GM12892 (cell line): ENCODE data around the gene RPL35A.

Experiments used
- POLR2A ChIP-seq: IDR thresholded peaks from 2 replicates; pipeline ENCODE4 v1.6.1; 2011; ENCODE audit warnings: low read depth, low read length, control low read depth
- POLR2AphosphoS5 ChIP-seq: IDR thresholded peaks from 2 replicates; pipeline ENCODE4 v1.6.1; 2011; ENCODE audit warnings: low read depth, low read length, control low read depth
- TAF1 ChIP-seq: IDR thresholded peaks from 2 replicates; pipeline ENCODE4 v1.6.1; 2011; ENCODE audit warnings: low read depth, mild to moderate bottlenecking, control low read depth, low read length, borderline replicate concordance

DNA sequence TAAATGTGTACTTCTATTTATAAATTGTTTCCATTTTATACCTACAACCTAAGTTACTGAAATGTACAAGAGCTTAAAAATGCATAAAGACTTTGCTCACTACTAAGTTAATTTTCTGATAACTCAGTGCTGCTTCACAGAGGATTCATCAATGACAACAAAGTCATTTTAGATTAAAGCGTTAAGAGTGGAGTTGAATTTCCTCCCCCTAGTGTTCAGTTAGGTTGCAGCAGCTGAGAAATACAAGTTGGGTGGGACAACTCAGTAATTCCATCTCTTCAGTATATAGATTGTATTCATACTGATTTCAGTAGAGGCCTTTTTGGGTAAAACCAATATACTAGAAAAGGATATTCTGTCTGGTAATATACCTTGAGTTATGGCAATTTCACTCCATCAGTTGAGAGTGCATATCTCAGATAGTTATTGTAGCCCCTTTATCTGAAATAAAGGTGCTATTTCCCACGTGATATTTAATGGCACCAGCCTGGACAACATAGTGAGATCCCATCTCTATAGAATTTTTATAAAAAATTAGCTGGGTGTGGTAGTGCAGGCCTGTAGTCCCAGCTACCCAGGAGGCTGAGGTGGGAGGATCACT is 6.9 kb upstream of the RPL35A start:
- TF ChIP-seq POLR2A, result no peak
- no peak for TF ChIP-seq TAF1
- TF ChIP-seq POLR2AphosphoS5, result no peak
